B cell (primary cell): Measurements from ENCODE around the gene PTGES.

Experiments
- EZH2 ChIP-seq: IDR thresholded peaks from 2 replicates; pipeline ENCODE4 v1.6.1; 2012; ENCODE audit warnings: borderline replicate concordance, low read depth, mild to moderate bottlenecking, moderate library complexity, low read length; ENCODE audit not compliant: insufficient read depth, poor library complexity, severe bottlenecking
- TF ChIP-seq, protein P1 (sequence below): fragments of 200-600 bp; IDR thresholded peaks from one replicate; pipeline ENCODE4 v1.8.0; 2022; ENCODE audit warnings: antibody characterized with exemption, mild to moderate bottlenecking

DNA sequence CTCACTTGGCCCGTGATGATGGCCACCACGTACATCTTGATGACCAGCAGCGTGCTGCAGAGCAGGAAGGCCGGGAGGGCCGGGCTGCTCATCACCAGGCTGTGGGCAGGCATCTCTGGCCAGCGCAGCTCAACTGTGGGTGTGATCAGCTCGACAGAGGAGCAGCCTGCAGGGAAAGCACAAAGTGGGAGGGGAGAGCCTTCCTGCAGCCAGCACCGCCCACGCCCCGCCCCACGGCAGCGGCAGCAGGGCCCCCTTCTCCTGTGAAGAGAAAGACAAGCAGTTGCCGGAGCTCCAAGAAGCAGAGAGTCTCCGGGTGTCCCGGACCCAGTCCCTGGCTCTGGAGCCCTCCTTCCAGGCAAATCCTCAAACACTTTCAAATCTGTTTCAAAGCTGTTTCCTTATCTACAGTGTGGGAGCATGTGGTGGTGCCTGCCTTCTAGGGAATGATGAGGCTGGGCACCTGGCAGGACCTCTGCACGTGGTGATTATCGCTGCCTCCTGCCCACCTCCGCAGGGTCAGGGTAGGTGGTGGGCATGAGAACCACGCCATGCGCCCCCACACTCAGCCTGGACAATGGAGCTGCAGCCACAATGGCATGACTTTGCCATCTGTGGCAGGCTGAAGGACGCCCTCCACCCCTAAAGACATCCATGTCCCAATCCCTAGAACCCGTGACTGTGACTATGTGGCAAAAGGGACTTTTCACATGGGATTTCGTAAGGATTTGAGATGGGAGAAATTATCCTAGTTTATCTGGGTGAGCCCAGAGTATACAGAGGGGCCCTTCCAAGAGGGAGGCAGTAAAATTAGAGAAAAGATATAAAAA is at the start of gene PTGES:
- TF ChIP-seq, protein P1, sequence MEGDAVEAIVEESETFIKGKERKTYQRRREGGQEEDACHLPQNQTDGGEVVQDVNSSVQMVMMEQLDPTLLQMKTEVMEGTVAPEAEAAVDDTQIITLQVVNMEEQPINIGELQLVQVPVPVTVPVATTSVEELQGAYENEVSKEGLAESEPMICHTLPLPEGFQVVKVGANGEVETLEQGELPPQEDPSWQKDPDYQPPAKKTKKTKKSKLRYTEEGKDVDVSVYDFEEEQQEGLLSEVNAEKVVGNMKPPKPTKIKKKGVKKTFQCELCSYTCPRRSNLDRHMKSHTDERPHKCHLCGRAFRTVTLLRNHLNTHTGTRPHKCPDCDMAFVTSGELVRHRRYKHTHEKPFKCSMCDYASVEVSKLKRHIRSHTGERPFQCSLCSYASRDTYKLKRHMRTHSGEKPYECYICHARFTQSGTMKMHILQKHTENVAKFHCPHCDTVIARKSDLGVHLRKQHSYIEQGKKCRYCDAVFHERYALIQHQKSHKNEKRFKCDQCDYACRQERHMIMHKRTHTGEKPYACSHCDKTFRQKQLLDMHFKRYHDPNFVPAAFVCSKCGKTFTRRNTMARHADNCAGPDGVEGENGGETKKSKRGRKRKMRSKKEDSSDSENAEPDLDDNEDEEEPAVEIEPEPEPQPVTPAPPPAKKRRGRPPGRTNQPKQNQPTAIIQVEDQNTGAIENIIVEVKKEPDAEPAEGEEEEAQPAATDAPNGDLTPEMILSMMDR = no peak
- no peak for TF ChIP-seq EZH2
